ENCODE results near the gene TIMP4.

The TIMP4 gene

GRCh38 chr3:12142476-12142875 is 16.2 kb downstream of the TIMP4 start:
- no peak for DNase-seq

GRCh38 chr3:12141350-12141749 is 17.4 kb downstream of the TIMP4 start:
- no peak for DNase-seq

- peak; percentile 51 for DNase-seq
Observed at GRCh38 chr3:12139111-12139511, 19.6 kb downstream of the TIMP4 start.

GRCh38 chr3:12138044-12138443 is 20.7 kb downstream of the TIMP4 start:
- peak; percentile 60 for DNase-seq

- no peak for DNase-seq
Observed at GRCh38 chr3:12136371-12136770, 22.3 kb downstream of the TIMP4 start.

- DNase-seq = peak; percentile 78
Observed at GRCh38 chr3:12135029-12135657, 23.6 kb downstream of the TIMP4 start.

- DNase-seq = no peak
Observed at GRCh38 chr3:12132881-12133280, 25.8 kb downstream of the TIMP4 start.

- no peak for DNase-seq
Observed at GRCh38 chr3:12131351-12132090, 27.2 kb downstream of the TIMP4 start.

- DNase-seq = no peak
Observed at GRCh38 chr3:12127391-12127790, 31.3 kb downstream of the TIMP4 start.

GRCh38 chr3:12125772-12126171 is 32.9 kb downstream of the TIMP4 start:
- DNase-seq = no peak

- DNase-seq = no peak
Observed at GRCh38 chr3:12121466-12121865, 37.2 kb downstream of the TIMP4 start.

- peak; percentile 13 for DNase-seq
Observed at GRCh38 chr3:12120374-12121140, 38.2 kb downstream of the TIMP4 start.

- DNase-seq = no peak
Observed at GRCh38 chr3:12117473-12117872, 41.2 kb downstream of the TIMP4 start.

GRCh38 chr3:12116870-12117269 is 41.8 kb downstream of the TIMP4 start:
- no peak for DNase-seq

- DNase-seq = no peak
Observed at GRCh38 chr3:12115849-12116248, 42.9 kb downstream of the TIMP4 start.

- DNase-seq = no peak
Observed at GRCh38 chr3:12115104-12115503, 43.6 kb downstream of the TIMP4 start.

- no peak for DNase-seq
Observed at GRCh38 chr3:12114251-12114650, 44.5 kb downstream of the TIMP4 start.

- no peak for DNase-seq
Observed at GRCh38 chr3:12107071-12107713, 51.5 kb downstream of the TIMP4 start.

Measured in activated CD4-positive, alpha-beta T cell treated with anti-CD3 and anti-CD28 coated beads, Interleukin-10, Interleukin-2, amounts not matched to agents 100 ng/mL and 50 ng/mL, durations not matched to agents 16 hours and 8 hours (primary cell).